ENCODE measurements around the gene DTX3.

DNA sequence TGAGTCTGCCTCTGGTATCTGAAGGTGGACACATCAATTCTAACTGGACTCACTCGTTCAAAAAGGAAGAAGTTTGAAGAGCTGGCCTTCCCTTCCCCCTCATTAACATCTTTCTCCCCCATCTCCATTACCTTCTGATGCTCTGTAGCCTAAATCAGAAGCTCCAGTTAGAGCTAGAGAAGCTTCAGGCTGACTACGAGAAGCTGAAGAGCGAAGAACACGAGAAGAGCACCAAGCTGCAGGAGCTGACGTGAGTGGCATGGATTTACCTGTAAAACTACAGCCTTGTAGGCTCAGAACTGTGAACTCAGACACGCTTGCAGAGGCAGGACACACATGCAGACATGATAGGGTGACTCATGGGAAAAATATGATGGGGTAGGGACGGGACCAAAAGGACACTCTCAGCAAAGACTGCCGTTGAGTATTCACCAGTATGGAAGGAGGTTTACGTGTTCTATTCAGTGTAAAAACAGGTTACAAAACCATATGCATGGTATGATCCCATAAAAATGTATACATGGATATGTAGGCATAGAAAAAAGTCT lies 27.9 kb upstream of the DTX3 start:
- TF ChIP-seq, protein P1, sequence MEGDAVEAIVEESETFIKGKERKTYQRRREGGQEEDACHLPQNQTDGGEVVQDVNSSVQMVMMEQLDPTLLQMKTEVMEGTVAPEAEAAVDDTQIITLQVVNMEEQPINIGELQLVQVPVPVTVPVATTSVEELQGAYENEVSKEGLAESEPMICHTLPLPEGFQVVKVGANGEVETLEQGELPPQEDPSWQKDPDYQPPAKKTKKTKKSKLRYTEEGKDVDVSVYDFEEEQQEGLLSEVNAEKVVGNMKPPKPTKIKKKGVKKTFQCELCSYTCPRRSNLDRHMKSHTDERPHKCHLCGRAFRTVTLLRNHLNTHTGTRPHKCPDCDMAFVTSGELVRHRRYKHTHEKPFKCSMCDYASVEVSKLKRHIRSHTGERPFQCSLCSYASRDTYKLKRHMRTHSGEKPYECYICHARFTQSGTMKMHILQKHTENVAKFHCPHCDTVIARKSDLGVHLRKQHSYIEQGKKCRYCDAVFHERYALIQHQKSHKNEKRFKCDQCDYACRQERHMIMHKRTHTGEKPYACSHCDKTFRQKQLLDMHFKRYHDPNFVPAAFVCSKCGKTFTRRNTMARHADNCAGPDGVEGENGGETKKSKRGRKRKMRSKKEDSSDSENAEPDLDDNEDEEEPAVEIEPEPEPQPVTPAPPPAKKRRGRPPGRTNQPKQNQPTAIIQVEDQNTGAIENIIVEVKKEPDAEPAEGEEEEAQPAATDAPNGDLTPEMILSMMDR (IDR thresholded peaks at IDR 0.05; ENCODE audit: borderline replicate concordance, extremely low read depth, low read length, poor library complexity, severe bottlenecking): no peak
- TF ChIP-seq EZH2 (IDR thresholded peaks at IDR 0.05; ENCODE audit: borderline replicate concordance, low read depth, low read length, severe bottlenecking): no peak
